Right atrium auricular region (tissue), 2 donors: Measurements from ENCODE around the gene AP2A1. TPM values are rescaled to one million over a fixed set of nuclear protein-coding genes. Genes with fewer than 3 reads are reported as not detected.

Source experiments
- DNase-seq: peaks from one replicate; pipeline ENCODE4 v3.0.0-alpha.2; 2019; ENCODE audit warnings: low spot score
- H3K27ac ChIP-seq, 2 donors: fragments of 200-600 bp; sonication (generic); 1 replicate in 1 of 2; 2 replicates in 1 of 2; pipeline ENCODE4 v1.5.1; 2016 to 2019
- H3K27me3 ChIP-seq, 2 donors: fragments of 200-600 bp; sonication (generic); one replicate each; pipeline versions ENCODE4 v1.5.1 to v1.6.0; 2017 to 2019
- H3K36me3 ChIP-seq: fragments of 200-600 bp; sonication (generic); one replicate; pipeline ENCODE4 v1.5.1; 2016
- H3K4me1 ChIP-seq, 2 donors: fragments of 200-600 bp; sonication (generic); one replicate each; pipeline versions ENCODE4 v1.5.1 to v1.6.0; 2017 to 2019
- H3K4me3 ChIP-seq, 2 donors: fragments of 200-600 bp; sonication (generic); 1 replicate in 1 of 2; 2 replicates in 1 of 2; pipeline ENCODE4 v1.5.1; 2017 to 2019; ENCODE audit warnings: mild to moderate bottlenecking in 1 of 2, moderate library complexity in 1 of 2
- H3K9me3 ChIP-seq, 2 donors: fragments of 200-600 bp; sonication (generic); one replicate each; pipeline ENCODE4 v1.5.1; 2019
- total RNA-seq, 2 donors: library from RNA; depleted of rRNA; stranded (reverse); fragments of >200 nt; gene quantifications; one replicate each; pipeline ENCODE4 v1.1.0, GENCODE V29; 2016
- TF ChIP-seq, protein P1 (sequence below), 2 donors: fragments of 200-600 bp; sonication (generic); IDR thresholded peaks; one replicate each; pipeline ENCODE4 v1.5.1; 2019; ENCODE audit warnings: antibody characterized with exemption in 2 of 2

The AP2A1 gene
- total RNA-seq, 2 donors from 2014 or later = 72.5 to 97.3 TPM

DNA sequence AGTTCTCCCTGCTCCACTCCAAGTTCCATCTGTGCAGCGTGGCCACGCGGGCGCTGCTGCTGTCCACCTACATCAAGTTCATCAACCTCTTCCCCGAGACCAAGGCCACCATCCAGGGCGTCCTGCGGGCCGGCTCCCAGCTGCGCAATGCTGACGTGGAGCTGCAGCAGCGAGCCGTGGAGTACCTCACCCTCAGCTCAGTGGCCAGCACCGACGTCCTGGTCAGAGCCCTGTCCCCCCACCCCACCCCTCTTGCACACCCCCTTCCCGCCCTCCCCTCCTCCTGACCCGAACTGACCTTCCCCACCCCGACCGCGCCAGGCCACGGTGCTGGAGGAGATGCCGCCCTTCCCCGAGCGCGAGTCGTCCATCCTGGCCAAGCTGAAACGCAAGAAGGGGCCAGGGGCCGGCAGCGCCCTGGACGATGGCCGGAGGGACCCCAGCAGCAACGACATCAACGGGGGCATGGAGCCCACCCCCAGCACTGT lies 34.6 kb downstream of the AP2A1 start:
- H3K9me3 ChIP-seq = no peaks in the 10 kb centered on the region
- H3K36me3 ChIP-seq = peaks cover 80% of the 10 kb centered on the region
- peak overlapping the region; percentile 28 to 46 for H3K4me3 ChIP-seq
- peaks cover 0 to 12% of the 10 kb centered on the region in 2 donors for H3K4me1 ChIP-seq
- DNase-seq = no peak
- TF ChIP-seq, protein P1, sequence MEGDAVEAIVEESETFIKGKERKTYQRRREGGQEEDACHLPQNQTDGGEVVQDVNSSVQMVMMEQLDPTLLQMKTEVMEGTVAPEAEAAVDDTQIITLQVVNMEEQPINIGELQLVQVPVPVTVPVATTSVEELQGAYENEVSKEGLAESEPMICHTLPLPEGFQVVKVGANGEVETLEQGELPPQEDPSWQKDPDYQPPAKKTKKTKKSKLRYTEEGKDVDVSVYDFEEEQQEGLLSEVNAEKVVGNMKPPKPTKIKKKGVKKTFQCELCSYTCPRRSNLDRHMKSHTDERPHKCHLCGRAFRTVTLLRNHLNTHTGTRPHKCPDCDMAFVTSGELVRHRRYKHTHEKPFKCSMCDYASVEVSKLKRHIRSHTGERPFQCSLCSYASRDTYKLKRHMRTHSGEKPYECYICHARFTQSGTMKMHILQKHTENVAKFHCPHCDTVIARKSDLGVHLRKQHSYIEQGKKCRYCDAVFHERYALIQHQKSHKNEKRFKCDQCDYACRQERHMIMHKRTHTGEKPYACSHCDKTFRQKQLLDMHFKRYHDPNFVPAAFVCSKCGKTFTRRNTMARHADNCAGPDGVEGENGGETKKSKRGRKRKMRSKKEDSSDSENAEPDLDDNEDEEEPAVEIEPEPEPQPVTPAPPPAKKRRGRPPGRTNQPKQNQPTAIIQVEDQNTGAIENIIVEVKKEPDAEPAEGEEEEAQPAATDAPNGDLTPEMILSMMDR (IDR thresholded peaks at IDR 0.05) = no peak
- no peaks in the 10 kb centered on the region for H3K27me3 ChIP-seq
- H3K27ac ChIP-seq = peak overlapping the region; percentile 63 to 70

DNA sequence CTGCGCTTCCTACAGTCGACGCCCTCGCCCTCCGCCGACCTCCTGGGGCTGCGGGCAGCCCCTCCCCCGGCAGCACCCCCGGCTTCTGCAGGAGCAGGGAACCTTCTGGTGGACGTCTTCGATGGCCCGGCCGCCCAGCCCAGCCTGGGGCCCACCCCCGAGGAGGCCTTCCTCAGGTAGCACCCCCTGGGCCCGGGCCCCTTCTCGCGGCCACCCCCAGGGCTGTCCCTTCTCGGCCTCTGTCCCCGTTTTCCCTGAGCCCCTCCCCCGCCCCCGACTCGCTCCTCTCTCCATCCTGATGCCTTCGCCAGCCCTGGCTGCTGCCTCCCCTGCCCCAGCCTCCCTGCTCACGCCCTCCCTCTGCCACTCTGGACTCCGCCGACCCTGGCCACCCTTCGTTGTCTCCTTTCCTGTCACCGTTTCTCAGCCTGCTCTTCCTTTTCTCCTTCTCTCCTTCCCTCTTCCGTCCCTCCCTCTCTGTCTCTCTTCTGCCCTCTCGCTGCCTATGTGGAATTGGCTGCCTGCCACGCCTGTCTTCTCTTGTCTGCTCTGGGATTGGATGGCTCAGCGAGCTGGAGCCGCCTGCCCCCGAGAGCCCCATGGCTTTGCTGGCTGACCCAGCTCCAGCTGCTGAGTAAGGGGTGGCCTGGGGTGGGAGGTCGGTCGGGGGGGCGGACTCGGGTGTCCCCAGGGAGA lies 35.3 kb downstream of the AP2A1 start:
- Histone ChIP-seq H3K36me3 (peaks cover 79% of the 10 kb centered on the region), H3K27ac (peak overlapping the region; percentile 63 to 70), H3K4me3 (peak overlapping the region; percentile 28 to 46)

DNA sequence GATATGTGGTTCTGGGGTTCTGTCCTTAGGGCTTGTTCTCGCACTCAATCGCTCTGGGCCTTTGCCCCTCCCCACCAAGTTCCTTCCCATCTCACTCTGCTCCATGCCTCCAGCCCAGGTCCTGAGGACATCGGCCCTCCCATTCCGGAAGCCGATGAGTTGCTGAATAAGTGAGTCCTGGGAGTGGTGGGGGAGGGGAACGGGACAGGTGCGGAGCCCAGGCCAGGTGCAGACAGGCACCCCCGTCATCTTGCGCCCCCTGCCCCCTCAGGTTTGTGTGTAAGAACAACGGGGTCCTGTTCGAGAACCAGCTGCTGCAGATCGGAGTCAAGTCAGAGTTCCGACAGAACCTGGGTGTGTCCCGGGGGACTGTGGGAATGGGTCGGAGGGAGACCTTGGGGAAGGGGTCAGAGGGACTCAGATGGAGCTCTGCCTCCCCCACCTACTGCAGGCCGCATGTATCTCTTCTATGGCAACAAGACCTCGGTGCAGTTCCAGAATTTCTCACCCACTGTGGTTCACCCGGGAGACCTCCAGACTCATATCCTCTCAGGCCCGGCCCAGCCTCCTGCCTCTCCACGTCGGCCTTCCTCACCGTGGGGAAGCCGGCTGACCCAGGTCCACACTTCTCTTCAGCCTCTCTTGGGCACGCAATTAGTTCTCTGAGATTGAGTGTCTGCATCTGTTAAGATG lies 36.2 kb downstream of the AP2A1 start:
- Histone ChIP-seq H3K36me3 (peaks cover 75% of the 10 kb centered on the region), H3K27ac (peak overlapping the region; percentile 63 to 70), H3K4me3 (peak overlapping the region in 1 of 2 donors; percentile 46), H3K9me3 (no peaks in the 10 kb centered on the region), H3K4me1 (peaks cover 0 to 12% of the 10 kb centered on the region in 2 donors), H3K27me3 (no peaks in the 10 kb centered on the region)
- no peak for DNase-seq
- TF ChIP-seq, protein P1 (IDR thresholded peaks at IDR 0.05) = no peak

More for the DNA sequence above, 35.3 kb downstream of the AP2A1 start:
- TF ChIP-seq, protein P1 (IDR thresholded peaks at IDR 0.05) = peak; percentile 12 to 61
- peak; percentile 95 for DNase-seq
- no peaks in the 10 kb centered on the region for H3K27me3 ChIP-seq
- H3K9me3 ChIP-seq = no peaks in the 10 kb centered on the region
- peaks cover 0 to 12% of the 10 kb centered on the region in 2 donors for H3K4me1 ChIP-seq

DNA sequence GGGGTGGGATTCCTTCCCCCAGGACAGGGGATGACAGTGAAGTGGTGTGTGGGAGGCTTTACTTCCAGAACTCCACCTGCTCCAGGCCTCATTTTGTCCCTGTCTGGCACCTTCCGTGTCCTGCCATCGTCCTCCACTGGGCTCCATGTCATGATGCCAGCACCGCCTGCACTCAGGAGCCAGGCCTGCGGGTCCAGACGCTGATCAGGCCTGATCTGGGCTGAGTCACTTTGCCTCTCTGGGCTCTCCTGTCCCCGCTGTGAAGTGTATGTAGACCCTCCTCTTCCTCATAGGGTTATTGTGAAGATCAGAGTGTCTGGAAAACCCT lies 36.7 kb downstream of the AP2A1 start:
- Histone ChIP-seq H3K27me3 (no peaks in the 10 kb centered on the region), H3K36me3 (peaks cover 70% of the 10 kb centered on the region), H3K4me1 (peaks cover 0 to 16% of the 10 kb centered on the region in 2 donors), H3K9me3 (no peaks in the 10 kb centered on the region), H3K4me3 (no peak overlapping the region), H3K27ac (no peak overlapping the region)
- TF ChIP-seq, protein P1 (IDR thresholded peaks at IDR 0.05) = no peak
- DNase-seq = no peak

DNA sequence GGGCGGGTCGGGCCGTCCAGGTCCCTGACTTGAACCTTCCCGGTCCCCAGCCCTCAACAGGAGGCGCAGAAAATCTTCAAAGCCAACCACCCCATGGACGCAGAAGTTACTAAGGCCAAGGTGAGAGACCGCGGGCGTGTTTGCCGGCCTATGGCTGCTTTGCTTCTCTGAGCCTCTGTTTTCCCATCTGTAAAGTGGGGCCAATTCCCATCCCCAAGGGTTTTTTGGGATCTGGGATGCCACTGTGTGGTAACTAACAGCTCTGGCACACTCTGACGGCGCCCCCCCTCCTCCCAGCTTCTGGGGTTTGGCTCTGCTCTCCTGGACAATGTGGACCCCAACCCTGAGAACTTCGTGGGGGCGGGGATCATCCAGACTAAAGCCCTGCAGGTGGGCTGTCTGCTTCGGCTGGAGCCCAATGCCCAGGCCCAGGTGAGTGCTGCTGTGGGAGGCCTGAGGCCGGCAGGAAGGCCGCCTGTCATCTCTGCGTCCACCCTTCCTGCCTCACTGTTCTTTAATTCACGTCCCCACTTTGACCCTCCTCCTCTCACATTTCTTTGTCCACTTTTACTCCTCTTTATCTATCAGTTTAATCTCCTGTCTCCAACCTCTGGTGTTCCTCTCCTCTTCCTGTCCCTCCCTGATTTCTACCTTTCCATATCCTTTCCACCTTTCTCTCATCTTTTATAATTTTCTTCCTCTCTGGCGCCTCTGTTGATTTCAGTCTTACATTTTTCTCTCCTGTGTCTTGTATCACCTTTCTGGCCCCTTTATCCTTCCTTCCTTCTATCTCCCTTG lies 39.2 kb downstream of the AP2A1 start:
- Histone ChIP-seq H3K27ac (no peak overlapping the region), H3K27me3 (no peaks in the 10 kb centered on the region), H3K4me1 (peaks cover 0 to 26% of the 10 kb centered on the region in 2 donors), H3K9me3 (no peaks in the 10 kb centered on the region), H3K36me3 (peaks cover 45% of the 10 kb centered on the region), H3K4me3 (no peak overlapping the region)
- TF ChIP-seq, protein P1 (IDR thresholded peaks at IDR 0.05) = no peak
- no peak for DNase-seq
